SKM-1 treated with dmso at 0.1 percent for 144 hours (cell line): ENCODE data around the gene OR6N1.

Source experiments
- DNase-seq: peaks from one replicate; lab custom pipeline; 2025; ENCODE audit not compliant: unreplicated experiment; lab: John Stamatoyannopoulos, UW

Gene OR6N1

DNA sequence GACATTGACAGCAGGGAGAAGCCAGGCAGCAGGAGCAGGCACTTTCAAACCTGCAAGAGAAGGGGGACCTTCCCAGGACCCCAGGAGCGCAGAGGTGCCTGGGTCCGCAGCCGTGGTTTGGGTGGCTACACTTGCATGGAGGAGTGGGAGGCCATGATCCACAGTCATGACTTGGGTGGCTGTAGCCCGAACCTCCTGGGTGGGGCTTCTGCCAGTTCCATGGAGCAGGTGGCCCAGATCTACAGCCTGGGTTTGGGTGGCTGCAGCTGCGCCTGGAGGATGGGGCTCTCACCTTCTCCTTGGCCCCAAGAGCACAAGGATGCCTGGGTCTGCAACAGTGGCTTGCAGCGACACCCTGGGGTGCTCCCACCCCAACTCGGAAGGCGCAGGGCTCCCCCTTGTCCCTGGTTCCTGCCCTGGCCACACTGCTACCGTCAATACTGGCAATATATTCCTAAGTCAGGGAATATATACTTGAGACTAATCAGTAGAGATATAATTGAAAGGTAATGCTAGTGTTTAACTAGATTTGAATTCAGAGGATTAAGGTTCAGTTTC is 19.8 kb downstream of the OR6N1 start:
- DNase-seq: no peak

DNA sequence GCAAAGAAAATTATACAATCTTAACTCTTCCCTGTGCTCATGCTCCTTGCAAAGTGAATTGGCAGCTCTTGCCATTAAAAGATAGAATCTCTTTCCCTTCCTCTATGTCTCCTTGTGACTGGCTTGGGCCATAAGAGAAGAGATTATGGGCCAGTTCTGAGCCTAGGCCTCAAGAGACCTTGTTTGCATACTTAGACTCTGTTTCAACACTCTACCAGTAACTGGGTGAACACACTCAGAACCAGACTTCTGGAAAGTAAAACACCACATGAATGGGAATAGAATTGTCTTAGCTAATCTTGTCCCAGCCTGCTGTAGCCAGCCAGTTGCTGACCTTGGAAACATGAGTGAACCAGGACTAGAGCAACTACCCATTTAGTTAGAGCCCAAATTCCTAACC is 36.1 kb downstream of the OR6N1 start:
- DNase-seq: no peak

DNA sequence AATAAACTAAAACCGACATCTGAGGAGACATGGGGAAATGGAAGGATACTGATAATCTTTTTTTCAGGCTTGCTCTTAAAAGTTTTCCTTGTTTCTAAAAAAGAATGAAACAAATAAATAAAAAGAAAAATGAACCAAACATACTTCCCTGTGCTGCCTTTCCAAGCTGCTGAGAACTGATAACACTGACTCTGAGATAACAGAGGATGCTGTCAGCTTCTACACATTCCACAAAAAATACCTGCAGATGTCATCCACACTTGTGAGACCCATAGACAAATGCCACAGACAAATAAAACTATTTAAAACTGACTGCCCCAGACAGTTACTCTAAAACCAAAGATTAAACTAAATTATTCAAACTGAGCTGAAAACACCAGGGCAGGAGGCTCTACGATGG is 39.5 kb downstream of the OR6N1 start:
- DNase-seq: no peak

DNA sequence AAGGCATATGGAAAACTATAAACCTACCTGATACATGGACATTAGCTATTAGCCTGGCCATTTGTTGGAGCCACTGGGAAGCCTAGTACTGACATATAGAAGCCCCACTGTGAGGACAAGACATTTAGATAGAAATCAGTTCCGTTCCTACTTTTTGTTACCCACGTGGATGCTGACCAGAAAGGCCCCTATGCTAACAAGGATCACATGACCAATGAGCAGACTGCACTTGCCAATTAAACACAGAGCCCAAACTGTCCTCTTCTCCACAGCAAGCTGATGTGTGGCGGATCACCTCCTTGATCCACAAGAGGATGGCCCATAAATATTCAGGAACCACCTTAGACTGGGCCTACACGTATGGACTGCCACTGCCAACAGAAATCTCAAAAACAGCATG is 40.3 kb downstream of the OR6N1 start:
- DNase-seq: no peak

DNA sequence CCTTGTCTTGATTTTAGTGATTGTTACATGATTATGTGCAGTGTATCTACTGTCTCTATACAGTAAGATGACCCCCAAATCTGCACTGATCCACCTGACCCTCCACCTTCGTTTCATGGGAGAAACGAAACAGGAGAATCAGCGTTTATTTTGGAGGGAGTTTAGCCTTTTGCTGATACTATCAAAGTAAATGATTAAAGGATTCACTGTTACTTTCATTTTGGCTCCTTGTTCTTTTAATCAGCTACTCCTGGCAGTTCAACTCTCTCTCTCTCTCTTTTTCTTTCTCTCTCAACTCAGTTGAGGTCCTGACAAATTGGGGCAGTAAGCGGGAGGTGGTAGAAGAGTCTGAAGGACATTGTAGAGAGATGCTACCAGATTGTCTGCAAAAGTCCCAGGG is 41.5 kb downstream of the OR6N1 start:
- no peak for DNase-seq

DNA sequence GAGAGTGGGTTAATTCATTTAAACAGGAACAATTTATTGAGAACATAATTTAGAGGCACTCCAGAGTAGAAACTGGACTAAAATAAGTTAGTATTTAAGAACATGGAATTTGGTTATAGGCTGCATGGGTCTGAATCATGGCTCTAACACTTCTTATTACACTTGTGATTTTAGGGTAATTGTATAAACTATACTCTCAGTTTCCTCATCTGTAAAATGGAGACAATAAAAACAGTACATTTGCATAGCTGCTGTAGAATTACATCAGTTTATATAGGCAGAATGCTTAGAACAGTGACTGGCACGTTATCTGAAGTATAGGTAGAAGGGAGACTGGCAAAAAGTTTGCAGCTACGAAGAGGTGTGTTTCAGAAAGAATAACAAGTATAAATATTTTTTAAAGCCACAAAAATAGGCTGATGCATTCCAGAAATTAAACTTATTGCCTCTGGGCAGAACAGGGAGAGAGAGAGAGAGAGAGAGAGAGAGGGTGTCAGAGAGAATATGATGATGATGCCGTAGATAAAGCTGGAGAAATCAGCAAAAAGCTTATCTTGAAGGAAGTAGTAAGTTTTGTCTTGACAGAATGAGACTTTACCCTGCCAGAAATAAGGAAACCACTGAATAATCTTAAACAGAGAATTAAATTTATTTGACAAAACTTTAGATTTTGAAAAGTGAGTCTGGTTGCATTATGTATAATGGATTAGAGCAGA is 43.3 kb downstream of the OR6N1 start:
- no peak for DNase-seq

DNA sequence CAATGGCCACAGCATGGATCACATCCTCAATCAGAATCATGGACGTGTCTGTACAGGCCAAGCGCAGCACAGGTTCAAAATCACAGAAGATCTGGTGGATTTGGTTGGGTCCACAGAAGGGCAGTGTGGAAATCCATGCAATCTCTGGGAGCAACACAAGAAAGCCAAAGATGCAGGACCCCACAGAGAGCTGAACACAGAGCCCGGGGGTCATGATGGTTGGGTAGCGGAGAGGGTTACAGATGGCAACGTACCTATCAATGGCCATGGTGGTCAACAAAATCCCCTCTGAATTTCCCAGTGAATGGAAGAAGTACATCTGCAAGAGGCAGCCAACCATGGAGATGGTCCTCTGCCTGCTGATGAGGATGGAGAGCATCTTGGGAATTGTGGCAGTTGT is 47.6 kb downstream of the OR6N1 start:
- DNase-seq: no peak

DNA sequence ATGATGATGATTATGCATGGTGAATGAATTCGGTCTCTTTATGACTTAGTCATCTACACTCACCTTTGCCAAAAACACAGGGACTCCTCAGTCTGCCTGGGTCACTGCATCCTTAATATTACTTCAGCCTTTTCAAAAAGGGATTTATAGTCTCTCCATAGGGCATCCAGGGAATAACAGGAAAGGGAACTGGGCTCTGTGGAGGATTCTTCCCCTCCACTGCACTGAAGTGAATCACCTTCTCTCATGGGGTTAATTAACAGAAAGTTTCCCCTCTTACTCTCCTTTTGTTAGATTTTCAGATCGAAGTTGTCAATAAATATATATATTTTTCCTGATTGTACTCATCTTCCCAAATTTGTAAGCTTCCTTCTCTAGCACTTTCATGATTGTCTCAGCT is 51.4 kb downstream of the OR6N1 start, which contains the start of gene OR6K3:
Gene OR6K3, minus strand, starts transcription at position 101 of the 400 bp plus-strand sequence. CDS start 2,605 bp downstream, outside the sequence.
- DNase-seq: no peak

DNA sequence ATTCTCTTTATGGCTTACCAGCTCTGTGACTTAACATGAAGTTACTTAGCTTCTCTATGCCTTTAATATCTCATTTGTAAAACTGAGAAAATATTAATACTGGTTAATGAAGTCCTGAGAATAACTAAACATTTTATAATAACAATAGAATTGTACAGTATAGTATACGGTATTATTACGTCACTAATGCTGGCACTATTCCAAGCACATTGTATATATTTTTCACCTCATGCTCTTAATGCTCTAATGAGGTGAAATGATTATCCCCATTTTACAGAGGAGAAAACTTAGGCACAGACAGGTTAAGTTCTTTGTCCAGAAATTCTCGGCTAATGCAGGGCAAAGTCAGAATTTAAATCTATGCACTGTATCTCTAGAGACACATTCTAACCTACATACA is 52.3 kb downstream of the OR6N1 start:
- no peak for DNase-seq

DNA sequence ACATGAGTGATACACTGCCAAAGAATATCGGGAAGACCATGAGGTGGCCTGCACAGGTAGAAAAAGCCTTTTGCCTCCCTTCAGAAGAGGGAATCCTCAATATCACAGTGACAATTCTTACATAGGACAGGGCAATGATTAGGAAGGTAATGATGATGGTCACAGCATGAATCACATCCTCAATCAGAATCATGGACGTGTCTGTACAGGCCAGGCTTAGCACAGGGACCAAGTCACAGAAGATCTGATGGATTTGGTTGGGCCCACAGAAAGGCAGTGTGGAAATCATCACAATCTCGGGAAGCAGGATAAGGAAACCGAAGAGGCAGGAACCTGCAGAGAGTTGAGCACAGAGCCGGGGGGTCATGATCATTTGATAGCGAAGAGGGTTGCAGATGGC is 54.7 kb downstream of the OR6N1 start:
- no peak for DNase-seq

DNA sequence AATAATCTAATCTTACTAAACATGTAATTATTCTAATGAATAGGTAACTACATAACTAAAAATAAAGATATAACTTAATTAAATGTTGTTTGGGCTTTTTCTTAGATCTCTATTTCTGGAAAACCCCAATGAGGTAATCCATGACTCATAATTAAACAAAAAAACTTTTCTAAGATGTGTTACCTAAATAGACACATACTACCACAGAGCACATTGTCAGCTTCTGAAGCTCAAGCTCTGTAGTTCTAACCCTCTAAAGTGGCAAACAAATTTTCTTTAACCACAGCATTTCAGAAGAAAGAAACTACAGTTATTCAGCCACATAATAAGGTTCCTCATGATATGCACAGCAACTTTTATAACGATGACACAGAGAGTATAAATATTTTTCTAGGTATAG is 55.7 kb downstream of the OR6N1 start:
- DNase-seq: no peak

DNA sequence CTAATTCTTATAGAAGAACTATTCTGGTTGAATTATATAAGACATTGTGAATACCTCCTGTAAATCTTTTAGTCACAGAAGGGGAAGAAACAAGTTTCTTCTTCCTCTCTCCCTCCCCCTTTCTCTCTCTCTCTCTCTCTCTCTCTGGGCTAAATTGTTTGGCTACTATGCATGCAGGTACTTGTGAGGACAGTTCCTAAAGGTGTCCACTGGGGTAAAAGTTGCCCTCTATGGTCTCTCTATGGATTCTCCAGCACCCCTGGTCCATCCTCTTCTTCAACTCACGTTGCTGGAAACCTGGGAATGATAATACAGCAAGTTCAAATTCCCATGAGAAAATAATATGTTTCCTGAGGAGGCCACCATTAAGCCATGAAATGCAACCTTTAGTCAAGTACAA is 57.2 kb downstream of the OR6N1 start:
- no peak for DNase-seq
